ENCODE results near the gene KCNH1. TPM values are rescaled to one million over a fixed set of nuclear protein-coding genes. Genes with fewer than 3 reads are reported as not detected.

Gene KCNH1
- total and polyA plus RNA-seq, 4 donors: not detected

GRCh38 chr1:210648588-210649269 lies 485.2 kb downstream of the KCNH1 start:
- Histone ChIP-seq H3K9ac (ENCODE audit: low read depth in 1 of 2, low read length in 2 of 2) (no peak overlapping the region), H3K4me1 (ENCODE audit: control insufficient read depth in 4 of 4, insufficient read depth in 4 of 4, low read length in 3 of 4) (peaks cover 0 to 2% (median 0%) of the 10 kb centered on the region in 4 donors), H3K36me3 (ENCODE audit: control insufficient read depth in 4 of 4, insufficient read depth in 3 of 4, low read depth in 1 of 4, low read length in 3 of 4) (no peaks in the 10 kb centered on the region), H3K27ac (ENCODE audit: low read depth in 1 of 2, low read length in 2 of 2) (no peak overlapping the region), H3K4me3 (ENCODE audit: low read depth in 1 of 3, low read length in 3 of 3) (no peak overlapping the region), H3K9me3 (ENCODE audit: control insufficient read depth in 4 of 4, low read length in 3 of 4) (no peaks in the 10 kb centered on the region), H3K27me3 (ENCODE audit: control insufficient read depth in 4 of 4, insufficient read depth in 4 of 4, low read length in 3 of 4) (no peaks in the 10 kb centered on the region)
- WGBS: 75% methylated on average over 2 of the region's 2 CpGs
- TF ChIP-seq YY1 (IDR thresholded peaks at IDR 0.05) (no peak), GABPA (IDR thresholded peaks at IDR 0.05 in 1 of 2, conservative IDR thresholded peaks at IDR 0.05 in 1 of 2) (no peak), RXRA (IDR thresholded peaks at IDR 0.05) (no peak), HNF4A (conservative IDR thresholded peaks at IDR 0.05) (no peak), NR2F2 (IDR thresholded peaks at IDR 0.05) (no peak), REST (IDR thresholded peaks at IDR 0.05) (no peak), CTCF (IDR thresholded peaks at IDR 0.05; ENCODE audit: low read depth, low read length, missing input control) (no peak), JUND (IDR thresholded peaks at IDR 0.05) (no peak), TAF1 (conservative IDR thresholded peaks at IDR 0.05) (no peak), FOXA1 (IDR thresholded peaks at IDR 0.05) (no peak), FOXA2 (IDR thresholded peaks at IDR 0.05) (no peak), ZBTB33 (IDR thresholded peaks at IDR 0.05) (no peak), EGR1 (IDR thresholded peaks at IDR 0.05; ENCODE audit: low read depth in 2 of 2) (no peak), HNF4G (IDR thresholded peaks at IDR 0.05) (no peak), RAD21 (IDR thresholded peaks at IDR 0.05) (no peak), ATF3 (IDR thresholded peaks at IDR 0.05) (no peak), SP1 (IDR thresholded peaks at IDR 0.05) (no peak), MAX (IDR thresholded peaks at IDR 0.05) (no peak)
- DNase-seq (ENCODE audit: low spot score): no peak
